ENCODE results near the gene MARCHF9.

The MARCHF9 gene

DNA sequence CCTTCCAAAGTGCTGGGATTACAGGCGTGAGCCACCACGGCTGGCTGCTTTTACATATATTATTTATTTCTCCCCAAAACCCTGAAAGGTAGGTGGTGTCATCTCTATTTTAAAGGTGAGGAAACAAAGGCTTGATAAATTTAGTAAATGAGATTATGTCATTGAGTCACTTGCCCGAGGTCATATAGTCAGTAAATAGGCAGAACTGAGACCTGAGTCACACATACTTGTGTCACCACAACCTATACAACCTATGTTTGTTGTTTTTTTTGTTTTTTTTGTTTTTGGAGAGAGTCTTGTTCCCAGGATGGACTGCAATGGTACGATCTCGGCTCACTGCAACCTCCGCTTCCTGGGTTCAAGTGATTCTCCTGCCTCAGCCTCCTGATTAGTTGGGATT, 40.5 kb downstream of the MARCHF9 start:
- H3K4me3 ChIP-seq (ENCODE audit: insufficient read depth in 1 of 2, low read depth in 1 of 2, low read length in 2 of 2): no peak overlapping the region
- peaks cover 5% of the 10 kb centered on the region for H3K79me1 ChIP-seq (replicated peaks; ENCODE audit: low read length, poor library complexity, severe bottlenecking)
- no peak overlapping the region for H3K14ac ChIP-seq (ENCODE audit: low read length in 2 of 2)
- no peak overlapping the region for H3K18ac ChIP-seq (ENCODE audit: low read depth in 1 of 2, low read length in 2 of 2)
- H4K91ac ChIP-seq (ENCODE audit: low read length): no peak overlapping the region
- no peaks in the 10 kb centered on the region for H3K4me1 ChIP-seq (ENCODE audit: control insufficient read depth, insufficient read depth, low read depth, low read length)
- H3K27ac ChIP-seq (ENCODE audit: low read length, poor library complexity, severe bottlenecking): no peak overlapping the region
- no peak overlapping the region for H3K4ac ChIP-seq (ENCODE audit: low read depth in 1 of 2, low read length in 2 of 2)
- no peak overlapping the region for H4K8ac ChIP-seq (ENCODE audit: low read length)
- H2AK5ac ChIP-seq (ENCODE audit: low read length, severe bottlenecking): no peak overlapping the region
- no peak overlapping the region for H2BK120ac ChIP-seq (ENCODE audit: low read depth, low read length)
- no peaks in the 10 kb centered on the region for H3K27me3 ChIP-seq (ENCODE audit: control insufficient read depth in 1 of 2, insufficient read depth in 1 of 2, low read length in 2 of 2)
- H2BK5ac ChIP-seq (ENCODE audit: low read depth, low read length, poor library complexity, severe bottlenecking): no peak overlapping the region
- no peak overlapping the region for H2BK15ac ChIP-seq (ENCODE audit: low read depth, poor library complexity, severe bottlenecking)
- no peak overlapping the region for H3K23ac ChIP-seq (ENCODE audit: low read length in 2 of 2)
- no peak overlapping the region for H2AFZ ChIP-seq (ENCODE audit: low read depth, low read length)
- peaks cover 23 to 73% of the 10 kb centered on the region in 2 experiments for H3K36me3 ChIP-seq (ENCODE audit: control insufficient read depth in 1 of 2, insufficient read depth in 2 of 2, low read depth in 1 of 2, low read length in 2 of 2)
- H3K4me2 ChIP-seq (ENCODE audit: low read length, poor library complexity, severe bottlenecking): no peak overlapping the region
- no peak overlapping the region for H3K9ac ChIP-seq (ENCODE audit: low read length)
- no peaks in the 10 kb centered on the region for H3K9me3 ChIP-seq (ENCODE audit: control insufficient read depth, low read length)
- WGBS: 96% methylated on average over 3 of the region's 6 CpGs
- no peak overlapping the region for H2BK12ac ChIP-seq (ENCODE audit: low read length in 2 of 2)
- peak; percentile 54 for DNase-seq

DNA sequence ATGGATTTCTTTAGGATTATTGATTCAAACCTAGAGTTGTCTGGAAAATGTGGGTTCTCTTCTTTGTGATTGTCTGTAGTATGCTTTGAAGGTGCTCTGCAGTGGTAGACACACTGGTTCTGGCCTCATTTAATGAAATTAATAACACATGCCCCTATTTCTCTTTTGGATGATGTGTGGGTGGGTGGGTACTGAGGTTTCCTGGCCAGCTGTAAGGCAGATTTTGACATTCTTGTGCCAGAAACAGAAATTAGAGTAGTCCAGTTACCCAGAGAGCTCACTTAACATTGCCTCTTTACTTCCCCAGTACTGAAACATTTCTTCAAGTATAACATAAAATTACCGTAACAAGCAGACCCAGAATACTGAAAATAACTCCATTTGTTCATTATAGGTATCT, 42.1 kb downstream of the MARCHF9 start:
- Histone ChIP-seq H3K4me1 (ENCODE audit: control insufficient read depth, insufficient read depth, low read depth, low read length) (no peaks in the 10 kb centered on the region), H2BK15ac (ENCODE audit: low read depth, poor library complexity, severe bottlenecking) (no peak overlapping the region), H3K18ac (ENCODE audit: low read depth in 1 of 2, low read length in 2 of 2) (no peak overlapping the region), H3K9ac (ENCODE audit: low read length) (peak overlapping the region; percentile 16), H3K27ac (ENCODE audit: low read length, poor library complexity, severe bottlenecking) (no peak overlapping the region), H2BK12ac (ENCODE audit: low read length in 2 of 2) (no peak overlapping the region), H3K4me3 (ENCODE audit: insufficient read depth in 1 of 2, low read depth in 1 of 2, low read length in 2 of 2) (no peak overlapping the region), H4K91ac (ENCODE audit: low read length) (no peak overlapping the region), H3K27me3 (ENCODE audit: control insufficient read depth in 1 of 2, insufficient read depth in 1 of 2, low read length in 2 of 2) (no peaks in the 10 kb centered on the region), H2BK120ac (ENCODE audit: low read depth, low read length) (no peak overlapping the region), H2AFZ (ENCODE audit: low read depth, low read length) (no peak overlapping the region), H3K36me3 (ENCODE audit: control insufficient read depth in 1 of 2, insufficient read depth in 2 of 2, low read depth in 1 of 2, low read length in 2 of 2) (peaks cover 25 to 75% of the 10 kb centered on the region in 2 experiments), H3K4me2 (ENCODE audit: low read length, poor library complexity, severe bottlenecking) (no peak overlapping the region), H2AK5ac (ENCODE audit: low read length, severe bottlenecking) (no peak overlapping the region), H4K8ac (ENCODE audit: low read length) (no peak overlapping the region), H3K14ac (ENCODE audit: low read length in 2 of 2) (no peak overlapping the region), H3K9me3 (ENCODE audit: control insufficient read depth, low read length) (no peaks in the 10 kb centered on the region), H2BK5ac (ENCODE audit: low read depth, low read length, poor library complexity, severe bottlenecking) (no peak overlapping the region), H3K23ac (ENCODE audit: low read length in 2 of 2) (no peak overlapping the region), H3K4ac (ENCODE audit: low read depth in 1 of 2, low read length in 2 of 2) (no peak overlapping the region), H3K79me1 (replicated peaks; ENCODE audit: low read length, poor library complexity, severe bottlenecking) (peaks cover 5% of the 10 kb centered on the region)
- WGBS: no CpG with 5 or more reads among the region's 1 CpG
- DNase-seq: no peak

DNA sequence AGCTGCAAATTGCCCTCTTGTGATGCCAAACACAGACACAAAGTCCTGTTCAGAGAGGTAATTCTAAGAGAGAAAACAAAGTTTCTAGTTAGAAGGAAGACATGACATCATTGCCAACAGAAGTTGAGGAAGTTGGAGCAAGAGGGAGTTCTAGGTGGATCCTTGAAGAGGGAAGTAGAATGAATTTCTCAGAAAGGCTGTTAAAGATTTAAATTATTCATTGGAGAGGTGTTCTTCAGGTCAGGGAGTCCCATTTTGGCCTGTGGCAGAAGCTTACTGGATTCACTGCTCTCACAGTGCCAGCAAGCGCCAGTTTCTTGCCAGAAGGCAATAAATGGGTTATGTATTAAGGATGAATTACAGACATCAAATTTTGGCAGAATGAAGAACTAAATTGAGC, 43.0 kb downstream of the MARCHF9 start:
- peaks cover 7% of the 10 kb centered on the region for H3K79me1 ChIP-seq (replicated peaks; ENCODE audit: low read length, poor library complexity, severe bottlenecking)
- H2AK5ac ChIP-seq (ENCODE audit: low read length, severe bottlenecking): no peak overlapping the region
- H3K4me1 ChIP-seq (ENCODE audit: control insufficient read depth, insufficient read depth, low read depth, low read length): no peaks in the 10 kb centered on the region
- H2BK120ac ChIP-seq (ENCODE audit: low read depth, low read length): no peak overlapping the region
- H3K18ac ChIP-seq (ENCODE audit: low read depth in 1 of 2, low read length in 2 of 2): no peak overlapping the region
- H3K27me3 ChIP-seq (ENCODE audit: control insufficient read depth in 1 of 2, insufficient read depth in 1 of 2, low read length in 2 of 2): no peaks in the 10 kb centered on the region
- no peak overlapping the region for H2BK15ac ChIP-seq (ENCODE audit: low read depth, poor library complexity, severe bottlenecking)
- WGBS: 100% methylated on average over 1 of the region's 1 CpG
- no peak overlapping the region for H3K4ac ChIP-seq (ENCODE audit: low read depth in 1 of 2, low read length in 2 of 2)
- peaks cover 25 to 75% of the 10 kb centered on the region in 2 experiments for H3K36me3 ChIP-seq (ENCODE audit: control insufficient read depth in 1 of 2, insufficient read depth in 2 of 2, low read depth in 1 of 2, low read length in 2 of 2)
- H4K91ac ChIP-seq (ENCODE audit: low read length): no peak overlapping the region
- H4K8ac ChIP-seq (ENCODE audit: low read length): no peak overlapping the region
- H3K4me2 ChIP-seq (ENCODE audit: low read length, poor library complexity, severe bottlenecking): no peak overlapping the region
- H2BK5ac ChIP-seq (ENCODE audit: low read depth, low read length, poor library complexity, severe bottlenecking): no peak overlapping the region
- H3K23ac ChIP-seq (ENCODE audit: low read length in 2 of 2): no peak overlapping the region
- no peak for DNase-seq
- no peaks in the 10 kb centered on the region for H3K9me3 ChIP-seq (ENCODE audit: control insufficient read depth, low read length)
- no peak overlapping the region for H3K9ac ChIP-seq (ENCODE audit: low read length)
- no peak overlapping the region for H3K27ac ChIP-seq (ENCODE audit: low read length, poor library complexity, severe bottlenecking)
- H2BK12ac ChIP-seq (ENCODE audit: low read length in 2 of 2): no peak overlapping the region
- no peak overlapping the region for H3K4me3 ChIP-seq (ENCODE audit: insufficient read depth in 1 of 2, low read depth in 1 of 2, low read length in 2 of 2)
- no peak overlapping the region for H2AFZ ChIP-seq (ENCODE audit: low read depth, low read length)
- no peak overlapping the region for H3K14ac ChIP-seq (ENCODE audit: low read length in 2 of 2)

DNA sequence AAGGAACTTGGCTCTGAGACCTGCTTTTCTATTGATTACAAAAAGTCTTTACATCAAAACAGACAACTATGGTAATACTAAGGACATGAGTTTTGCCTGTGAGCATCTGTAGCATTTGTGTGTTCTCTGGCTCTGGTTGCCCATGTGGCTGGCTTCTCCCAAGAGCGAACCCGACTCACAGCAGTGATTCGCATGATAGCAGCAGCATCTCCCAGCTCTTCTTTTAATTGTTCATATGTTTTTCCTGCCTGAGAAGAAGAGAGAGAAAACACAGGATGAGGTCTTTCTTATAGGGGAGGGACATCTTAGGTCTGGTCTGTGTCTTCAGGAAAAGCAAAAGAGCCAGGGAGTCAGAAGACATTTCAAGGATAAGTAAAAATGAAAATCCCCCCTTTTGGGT, 46.1 kb downstream of the MARCHF9 start:
- WGBS: 100% methylated on average over 2 of the region's 3 CpGs
- peaks cover 17 to 82% of the 10 kb centered on the region in 2 experiments for H3K36me3 ChIP-seq (ENCODE audit: control insufficient read depth in 1 of 2, insufficient read depth in 2 of 2, low read depth in 1 of 2, low read length in 2 of 2)

More for the DNA sequence above, 46.1 kb downstream of the MARCHF9 start:
- H4K8ac ChIP-seq (ENCODE audit: low read length): no peak overlapping the region
- H3K14ac ChIP-seq (ENCODE audit: low read length in 2 of 2): no peak overlapping the region
- H3K4me1 ChIP-seq (ENCODE audit: control insufficient read depth, insufficient read depth, low read depth, low read length): peaks cover 2% of the 10 kb centered on the region
- H3K4ac ChIP-seq (ENCODE audit: low read depth in 1 of 2, low read length in 2 of 2): no peak overlapping the region
- H2AK5ac ChIP-seq (ENCODE audit: low read length, severe bottlenecking): no peak overlapping the region
- no peaks in the 10 kb centered on the region for H3K27me3 ChIP-seq (ENCODE audit: control insufficient read depth in 1 of 2, insufficient read depth in 1 of 2, low read length in 2 of 2)
- H3K4me2 ChIP-seq (ENCODE audit: low read length, poor library complexity, severe bottlenecking): no peak overlapping the region
- H3K27ac ChIP-seq (ENCODE audit: low read length, poor library complexity, severe bottlenecking): no peak overlapping the region
- H4K91ac ChIP-seq (ENCODE audit: low read length): no peak overlapping the region
- no peak for DNase-seq
- H3K9ac ChIP-seq (ENCODE audit: low read length): peak overlapping the region; percentile 25
- H2BK120ac ChIP-seq (ENCODE audit: low read depth, low read length): no peak overlapping the region
- H3K18ac ChIP-seq (ENCODE audit: low read depth in 1 of 2, low read length in 2 of 2): no peak overlapping the region
- peaks cover 6% of the 10 kb centered on the region for H3K79me1 ChIP-seq (replicated peaks; ENCODE audit: low read length, poor library complexity, severe bottlenecking)
- no peak overlapping the region for H3K4me3 ChIP-seq (ENCODE audit: insufficient read depth in 1 of 2, low read depth in 1 of 2, low read length in 2 of 2)
- no peak overlapping the region for H3K23ac ChIP-seq (ENCODE audit: low read length in 2 of 2)
- no peak overlapping the region for H2BK15ac ChIP-seq (ENCODE audit: low read depth, poor library complexity, severe bottlenecking)
- H2AFZ ChIP-seq (ENCODE audit: low read depth, low read length): no peak overlapping the region
- H2BK5ac ChIP-seq (ENCODE audit: low read depth, low read length, poor library complexity, severe bottlenecking): no peak overlapping the region
- H3K9me3 ChIP-seq (ENCODE audit: control insufficient read depth, low read length): no peaks in the 10 kb centered on the region
- H2BK12ac ChIP-seq (ENCODE audit: low read length in 2 of 2): no peak overlapping the region

All from mesenchymal stem cell (in vitro differentiated cells and primary cell).